ENCODE results near the gene CYP46A1. TPM values are rescaled to one million over a fixed set of nuclear protein-coding genes. Genes with fewer than 3 reads are reported as not detected.
A peak's percentile ranks its signal among the peaks of the same experiment; 100 is the strongest.

The CYP46A1 gene
- polyA plus RNA-seq, 1 donor, result 1.5 TPM

DNA sequence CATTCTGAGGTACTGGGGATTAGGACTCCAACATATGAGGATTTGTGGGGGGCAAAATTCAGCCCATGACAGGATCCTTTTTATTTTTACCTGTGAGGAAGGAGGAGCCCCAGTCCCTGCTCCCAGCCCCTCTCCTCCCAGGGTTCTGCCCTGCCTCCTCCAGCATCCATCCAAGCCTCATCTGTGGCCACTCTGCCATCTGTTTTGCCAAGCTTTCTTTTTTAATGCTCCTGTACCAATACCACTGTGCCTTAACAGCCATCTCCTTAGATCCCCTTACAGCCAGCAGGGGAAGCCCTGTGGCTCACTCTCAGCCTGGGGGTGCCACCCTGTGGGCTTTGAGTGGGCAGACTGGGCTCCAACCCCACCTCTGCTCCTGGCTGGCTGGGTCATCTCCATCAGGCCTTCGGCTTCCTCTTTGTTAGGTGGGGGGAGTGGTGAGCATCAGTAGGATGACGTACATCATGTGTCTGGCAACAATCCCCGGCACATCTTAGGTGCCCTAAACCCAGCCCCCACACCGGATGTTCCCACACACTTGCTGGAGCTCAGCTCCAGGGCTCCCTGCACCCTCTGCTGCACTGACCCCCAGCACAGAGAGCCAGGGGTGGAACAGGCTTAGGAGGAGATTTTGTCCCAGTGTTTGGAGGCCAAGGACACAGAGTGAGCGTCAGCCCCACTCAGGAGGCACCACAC, 40.2 kb downstream of the CYP46A1 start:
- WGBS (ENCODE audit: insufficient coverage, low lambda C conversion rate), result no CpG with 5 or more reads among the region's 5 CpGs

DNA sequence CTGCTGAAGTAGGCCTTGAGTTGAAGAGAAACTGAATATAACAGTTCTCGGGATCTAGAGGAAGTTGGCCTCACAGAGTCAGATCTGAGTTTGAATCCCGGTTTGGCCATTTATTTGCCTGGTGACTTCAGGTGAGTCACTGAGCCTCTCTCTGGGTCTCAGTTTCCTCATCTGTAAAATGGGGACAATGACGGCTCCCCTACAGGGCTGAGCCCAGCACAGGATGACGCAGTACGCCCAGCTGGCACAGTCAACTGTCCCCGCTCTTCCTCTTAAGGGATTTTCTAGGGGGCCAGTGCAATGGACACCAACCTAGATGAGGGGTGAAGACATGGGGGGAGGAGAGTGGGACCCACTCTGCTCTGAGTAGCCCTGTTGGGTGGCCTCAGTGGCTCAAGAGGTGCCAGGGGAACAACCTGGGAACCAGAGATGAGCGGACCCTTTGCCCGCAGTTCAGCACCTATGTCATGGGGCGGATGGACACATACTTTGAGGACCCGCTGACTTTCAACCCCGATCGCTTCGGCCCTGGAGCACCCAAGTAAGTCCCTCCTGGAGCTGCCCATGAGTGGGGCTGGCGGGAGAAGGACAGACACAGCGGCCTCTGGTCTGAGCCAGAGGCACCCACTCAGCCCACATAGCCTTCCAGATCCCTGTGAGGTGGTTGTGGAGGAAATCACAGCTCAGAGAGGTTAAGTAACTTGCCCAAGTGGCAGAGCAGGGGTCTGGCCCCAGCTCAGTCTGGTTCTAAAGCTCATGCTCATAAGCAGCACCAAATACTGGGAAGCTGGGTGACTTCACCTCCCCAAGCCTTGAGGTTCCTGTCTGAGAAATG, 41.1 kb downstream of the CYP46A1 start:
- no peaks in the 10 kb centered on the region for H3K27me3 ChIP-seq (ENCODE audit: control insufficient read depth, insufficient read depth, low read length)
- H3K4me3 ChIP-seq (ENCODE audit: low read length), result no peak overlapping the region
- WGBS (ENCODE audit: insufficient coverage, low lambda C conversion rate), result no CpG with 5 or more reads among the region's 15 CpGs
- no peak overlapping the region for H3K27ac ChIP-seq (ENCODE audit: low read length)
- no peaks in the 10 kb centered on the region for H3K36me3 ChIP-seq (ENCODE audit: control insufficient read depth, insufficient read depth, low read length)
- DNase-seq, result no peak
- H3K9me3 ChIP-seq (ENCODE audit: control insufficient read depth, low read depth, low read length), result no peaks in the 10 kb centered on the region
- peaks cover 11% of the 10 kb centered on the region for H3K4me1 ChIP-seq (ENCODE audit: control insufficient read depth, insufficient read depth, low read length)

More for the DNA sequence above, 40.2 kb downstream of the CYP46A1 start:
- Histone ChIP-seq H3K4me3 (ENCODE audit: low read length) (no peak overlapping the region), H3K36me3 (ENCODE audit: control insufficient read depth, insufficient read depth, low read length) (no peaks in the 10 kb centered on the region), H3K27me3 (ENCODE audit: control insufficient read depth, insufficient read depth, low read length) (no peaks in the 10 kb centered on the region), H3K4me1 (ENCODE audit: control insufficient read depth, insufficient read depth, low read length) (peaks cover 9% of the 10 kb centered on the region), H3K9me3 (ENCODE audit: control insufficient read depth, low read depth, low read length) (no peaks in the 10 kb centered on the region), H3K27ac (ENCODE audit: low read length) (no peak overlapping the region)
- no peak for DNase-seq

DNA sequence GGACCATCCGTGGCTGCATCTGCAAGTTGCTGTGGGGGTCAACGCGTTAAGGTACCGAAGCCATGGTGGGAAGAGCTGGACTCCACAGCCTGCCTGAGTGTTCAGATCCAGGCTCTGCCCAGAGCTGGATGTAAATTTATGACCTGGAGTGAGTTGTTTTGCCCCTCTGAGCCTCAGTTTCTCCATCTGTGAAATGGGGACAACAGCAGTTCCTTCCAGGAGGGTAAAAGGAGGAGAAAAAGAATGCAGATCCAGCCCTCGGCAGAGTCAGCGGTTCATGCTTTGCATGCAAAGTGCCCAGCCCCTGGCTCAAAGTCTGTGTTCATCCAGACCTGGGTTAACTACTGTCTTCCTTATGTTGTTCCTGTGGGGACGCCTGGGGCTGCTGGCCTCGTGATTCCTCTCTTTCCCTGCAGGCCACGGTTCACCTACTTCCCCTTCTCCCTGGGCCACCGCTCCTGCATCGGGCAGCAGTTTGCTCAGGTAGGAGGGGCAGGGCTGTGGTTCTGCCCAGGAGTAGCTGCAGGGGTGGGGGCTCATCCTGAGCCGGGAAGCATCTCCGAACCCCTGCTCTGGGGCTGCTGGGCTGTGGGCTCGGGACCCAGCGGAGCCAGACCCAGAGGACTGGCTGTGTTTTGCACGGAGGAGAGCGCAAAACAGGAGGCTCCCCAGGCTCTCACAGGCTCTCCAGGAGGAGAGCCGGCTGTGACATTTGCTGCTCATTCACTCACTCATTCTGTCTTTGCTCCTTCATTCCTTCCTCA, 41.9 kb downstream of the CYP46A1 start:
- H3K36me3 ChIP-seq (ENCODE audit: control insufficient read depth, insufficient read depth, low read length), result no peaks in the 10 kb centered on the region
- no peaks in the 10 kb centered on the region for H3K9me3 ChIP-seq (ENCODE audit: control insufficient read depth, low read depth, low read length)
- no CpG with 5 or more reads among the region's 18 CpGs for WGBS (ENCODE audit: insufficient coverage, low lambda C conversion rate)
- H3K4me3 ChIP-seq (ENCODE audit: low read length), result no peak overlapping the region
- no peak overlapping the region for H3K27ac ChIP-seq (ENCODE audit: low read length)
- peak; percentile 58 to 70 for DNase-seq
- no peaks in the 10 kb centered on the region for H3K27me3 ChIP-seq (ENCODE audit: control insufficient read depth, insufficient read depth, low read length)
- H3K4me1 ChIP-seq (ENCODE audit: control insufficient read depth, insufficient read depth, low read length), result peaks cover 15% of the 10 kb centered on the region

DNA sequence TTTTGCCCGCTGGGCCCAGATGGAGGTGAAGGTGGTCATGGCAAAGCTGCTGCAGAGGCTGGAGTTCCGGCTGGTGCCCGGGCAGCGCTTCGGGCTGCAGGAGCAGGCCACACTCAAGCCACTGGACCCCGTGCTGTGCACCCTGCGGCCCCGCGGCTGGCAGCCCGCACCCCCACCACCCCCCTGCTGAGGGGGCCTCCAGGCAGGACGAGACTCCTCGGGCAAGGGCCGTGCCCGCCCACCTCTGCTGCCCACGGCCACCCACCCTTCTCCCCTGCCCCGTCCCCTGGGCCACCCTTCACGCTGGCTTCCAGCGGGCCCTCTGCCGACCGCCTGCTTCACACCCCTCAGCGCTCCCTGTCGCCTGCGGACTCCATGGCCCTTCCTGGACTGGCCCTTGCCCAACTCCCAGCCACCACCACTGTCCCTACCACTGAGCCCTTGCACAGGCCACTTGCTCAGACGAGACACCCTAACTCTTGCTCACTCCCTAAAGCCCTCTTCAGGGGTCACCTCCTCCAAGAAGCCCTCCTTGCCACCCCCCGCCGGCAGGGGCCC, 42.5 kb downstream of the CYP46A1 start:
- Histone ChIP-seq H3K4me3 (ENCODE audit: low read length) (no peak overlapping the region), H3K4me1 (ENCODE audit: control insufficient read depth, insufficient read depth, low read length) (peaks cover 20% of the 10 kb centered on the region), H3K36me3 (ENCODE audit: control insufficient read depth, insufficient read depth, low read length) (no peaks in the 10 kb centered on the region), H3K27me3 (ENCODE audit: control insufficient read depth, insufficient read depth, low read length) (no peaks in the 10 kb centered on the region), H3K9me3 (ENCODE audit: control insufficient read depth, low read depth, low read length) (no peaks in the 10 kb centered on the region), H3K27ac (ENCODE audit: low read length) (no peak overlapping the region)
- no CpG with 5 or more reads among the region's 26 CpGs for WGBS (ENCODE audit: insufficient coverage, low lambda C conversion rate)
- DNase-seq, result no peak

DNA sequence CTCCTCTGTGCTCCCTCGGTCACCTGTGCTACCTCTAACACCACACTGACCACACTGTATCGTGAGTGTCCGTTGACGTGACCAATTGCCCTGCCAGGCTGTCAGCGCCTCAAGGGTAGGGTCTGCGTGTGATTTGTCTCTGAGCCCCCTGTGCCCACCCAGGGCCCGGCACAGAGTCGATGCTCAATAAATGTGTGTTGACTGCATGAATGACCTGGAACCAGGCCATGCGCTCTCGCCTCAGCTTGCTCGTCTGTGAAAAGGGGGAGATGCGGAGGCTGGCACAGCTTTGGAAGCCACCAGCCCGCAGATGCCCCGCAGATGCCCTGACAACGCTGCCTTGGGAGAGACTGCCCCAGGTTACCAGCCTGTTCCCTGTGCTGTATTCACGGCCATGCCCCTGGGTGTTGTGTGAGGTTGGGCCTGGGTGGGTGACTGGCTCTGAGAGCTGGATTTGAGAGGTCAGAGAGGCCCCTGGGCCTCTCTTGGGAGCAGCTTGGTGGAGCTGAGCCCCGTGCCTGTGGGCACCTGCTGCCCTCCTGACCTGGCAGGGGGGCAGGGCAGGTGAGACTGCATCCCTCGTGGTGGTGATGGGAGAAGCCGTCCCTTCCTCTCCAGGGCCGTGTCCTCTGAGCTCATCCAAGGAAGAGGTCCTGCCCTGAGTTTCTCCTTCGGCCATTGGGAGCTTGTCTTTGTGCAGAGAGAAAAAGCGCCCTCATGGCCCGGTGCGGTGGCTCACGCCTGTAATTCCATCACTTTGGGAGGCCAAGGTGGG, 43.2 kb downstream of the CYP46A1 start:
- DNase-seq, result no peak
- no CpG with 5 or more reads among the region's 25 CpGs for WGBS (ENCODE audit: insufficient coverage, low lambda C conversion rate)
- Histone ChIP-seq H3K4me3 (ENCODE audit: low read length) (no peak overlapping the region), H3K27ac (ENCODE audit: low read length) (no peak overlapping the region), H3K36me3 (ENCODE audit: control insufficient read depth, insufficient read depth, low read length) (no peaks in the 10 kb centered on the region), H3K27me3 (ENCODE audit: control insufficient read depth, insufficient read depth, low read length) (no peaks in the 10 kb centered on the region), H3K9me3 (ENCODE audit: control insufficient read depth, low read depth, low read length) (no peaks in the 10 kb centered on the region), H3K4me1 (ENCODE audit: control insufficient read depth, insufficient read depth, low read length) (peaks cover 23% of the 10 kb centered on the region)

DNA sequence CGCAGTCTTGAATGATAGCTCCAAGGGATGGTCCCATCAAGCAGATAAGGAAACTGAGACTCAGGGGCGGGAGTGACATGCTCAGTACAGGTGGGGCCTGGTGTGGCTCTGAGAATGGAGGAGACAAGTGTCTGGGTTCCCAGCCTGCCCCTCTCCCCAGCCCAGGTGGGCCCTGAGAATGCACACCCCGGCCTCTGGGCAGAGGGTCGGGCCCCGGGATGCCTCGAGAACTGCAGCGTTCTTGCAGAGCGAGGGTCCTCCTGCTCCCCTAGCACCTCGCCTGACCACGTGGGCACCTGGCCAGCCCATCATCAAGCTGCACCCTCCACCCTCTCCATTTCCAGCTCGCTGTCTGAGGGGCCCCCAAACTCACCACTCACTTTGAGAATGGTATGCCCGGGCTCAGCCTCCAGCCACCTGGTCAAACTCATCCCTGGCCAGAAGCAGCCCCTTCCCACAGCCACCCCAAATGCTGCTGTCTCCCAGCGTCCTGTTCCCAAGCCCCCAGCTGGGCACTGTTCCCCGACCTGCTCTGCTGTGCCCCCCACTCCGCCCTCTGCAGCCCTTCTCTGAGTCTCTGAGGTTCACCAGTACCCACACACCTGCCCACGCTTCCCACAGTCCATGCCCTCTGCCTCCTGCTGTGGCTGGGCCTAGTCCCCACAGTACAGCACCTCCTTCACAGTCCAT, 44.3 kb downstream of the CYP46A1 start:
- DNase-seq, result no peak
- Histone ChIP-seq H3K27me3 (ENCODE audit: control insufficient read depth, insufficient read depth, low read length) (no peaks in the 10 kb centered on the region), H3K27ac (ENCODE audit: low read length) (no peak overlapping the region), H3K9me3 (ENCODE audit: control insufficient read depth, low read depth, low read length) (no peaks in the 10 kb centered on the region), H3K4me1 (ENCODE audit: control insufficient read depth, insufficient read depth, low read length) (peaks cover 23% of the 10 kb centered on the region), H3K4me3 (ENCODE audit: low read length) (no peak overlapping the region), H3K36me3 (ENCODE audit: control insufficient read depth, insufficient read depth, low read length) (no peaks in the 10 kb centered on the region)
- no CpG with 5 or more reads among the region's 16 CpGs for WGBS (ENCODE audit: insufficient coverage, low lambda C conversion rate)

DNA sequence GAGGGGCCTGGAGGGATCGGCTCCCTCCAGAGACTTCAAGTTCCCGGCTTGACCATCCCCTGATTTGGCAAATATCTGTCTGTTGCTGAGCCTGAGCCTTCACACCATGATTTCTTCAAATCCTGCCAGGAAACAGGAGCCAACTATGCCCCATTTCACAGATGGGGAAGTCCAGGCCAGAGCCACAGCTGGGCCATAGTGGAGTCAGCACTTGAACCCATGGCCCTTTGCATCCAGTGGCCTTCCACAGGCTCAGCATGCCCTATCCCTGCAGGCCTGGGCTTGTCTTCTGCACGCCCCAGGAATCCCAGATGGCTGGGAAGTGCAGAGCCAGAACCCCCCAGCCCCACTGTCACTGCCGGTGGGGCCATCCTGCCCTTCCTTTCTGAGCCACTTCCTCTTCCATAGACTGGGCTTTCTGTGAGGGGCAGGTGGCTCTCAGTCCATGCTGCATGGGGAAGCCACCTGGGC, 44.9 kb downstream of the CYP46A1 start:
- DNase-seq, result no peak
- WGBS (ENCODE audit: insufficient coverage, low lambda C conversion rate), result no CpG with 5 or more reads among the region's 4 CpGs
- H3K9me3 ChIP-seq (ENCODE audit: control insufficient read depth, low read depth, low read length), result no peaks in the 10 kb centered on the region
- no peaks in the 10 kb centered on the region for H3K36me3 ChIP-seq (ENCODE audit: control insufficient read depth, insufficient read depth, low read length)
- peaks cover 24% of the 10 kb centered on the region for H3K4me1 ChIP-seq (ENCODE audit: control insufficient read depth, insufficient read depth, low read length)
- H3K4me3 ChIP-seq (ENCODE audit: low read length), result no peak overlapping the region
- no peaks in the 10 kb centered on the region for H3K27me3 ChIP-seq (ENCODE audit: control insufficient read depth, insufficient read depth, low read length)
- H3K27ac ChIP-seq (ENCODE audit: low read length), result no peak overlapping the region

DNA sequence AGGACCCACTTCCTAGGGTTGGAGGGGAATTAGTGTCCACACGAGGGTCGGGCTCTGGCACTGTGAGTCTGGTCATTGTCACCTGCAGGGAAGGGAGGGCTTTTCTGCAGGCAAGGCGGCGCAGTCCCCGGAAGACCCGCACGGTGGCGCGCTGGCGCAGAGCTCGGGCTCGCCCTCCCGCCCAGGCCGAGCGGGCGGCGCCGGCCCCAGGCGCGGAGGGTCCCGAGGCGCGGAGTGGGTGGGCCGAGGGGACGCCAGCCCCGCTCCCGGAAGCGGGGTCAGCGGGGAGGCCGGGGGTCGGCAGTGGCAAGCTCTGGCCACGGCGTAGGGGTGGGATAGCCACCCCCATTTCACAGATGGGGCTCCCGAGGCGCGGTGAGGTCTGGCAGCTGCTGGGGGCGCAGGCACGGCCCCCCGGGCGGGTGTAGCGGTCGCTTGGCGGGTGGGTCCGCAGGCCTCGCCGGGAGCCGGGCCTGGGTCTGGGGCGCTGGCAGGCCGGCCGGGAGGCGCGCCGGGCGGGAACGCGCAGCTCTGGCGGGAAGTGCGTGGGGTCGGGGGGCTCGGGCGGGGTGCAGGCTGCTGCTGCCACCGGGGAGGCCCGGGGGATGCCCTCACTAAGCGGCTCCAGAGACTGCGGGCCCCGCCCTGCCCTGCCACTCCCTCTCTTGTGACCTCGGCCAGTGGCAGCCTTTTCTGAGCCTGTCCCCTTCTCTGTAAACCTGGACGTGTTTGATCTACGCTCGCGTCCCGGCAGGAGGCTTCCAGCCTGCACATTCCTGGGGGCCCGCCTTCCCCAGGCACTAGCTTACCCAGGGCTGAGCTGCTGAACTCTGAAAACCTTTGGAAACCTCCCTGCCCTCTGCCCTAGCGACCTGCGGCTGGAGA, 46.1 kb downstream of the CYP46A1 start:
- peaks cover 25% of the 10 kb centered on the region for H3K4me1 ChIP-seq (ENCODE audit: control insufficient read depth, insufficient read depth, low read length)
- H3K27me3 ChIP-seq (ENCODE audit: control insufficient read depth, insufficient read depth, low read length), result no peaks in the 10 kb centered on the region
- peak overlapping the region; percentile 56 for H3K27ac ChIP-seq (ENCODE audit: low read length)
- no peaks in the 10 kb centered on the region for H3K9me3 ChIP-seq (ENCODE audit: control insufficient read depth, low read depth, low read length)
- no peaks in the 10 kb centered on the region for H3K36me3 ChIP-seq (ENCODE audit: control insufficient read depth, insufficient read depth, low read length)
- H3K4me3 ChIP-seq (ENCODE audit: low read length), result peak overlapping the region; percentile 42
- peak; percentile 85 to 87 for DNase-seq
- no CpG with 5 or more reads among the region's 75 CpGs for WGBS (ENCODE audit: insufficient coverage, low lambda C conversion rate)
